Cortex of kidney (tissue), 1 donor: Measurements from ENCODE around the gene FBXO30.

Experiments
- DNase-seq: peaks from one replicate; lab custom pipeline; 2025; lab: John Stamatoyannopoulos, UW

Gene FBXO30

DNA sequence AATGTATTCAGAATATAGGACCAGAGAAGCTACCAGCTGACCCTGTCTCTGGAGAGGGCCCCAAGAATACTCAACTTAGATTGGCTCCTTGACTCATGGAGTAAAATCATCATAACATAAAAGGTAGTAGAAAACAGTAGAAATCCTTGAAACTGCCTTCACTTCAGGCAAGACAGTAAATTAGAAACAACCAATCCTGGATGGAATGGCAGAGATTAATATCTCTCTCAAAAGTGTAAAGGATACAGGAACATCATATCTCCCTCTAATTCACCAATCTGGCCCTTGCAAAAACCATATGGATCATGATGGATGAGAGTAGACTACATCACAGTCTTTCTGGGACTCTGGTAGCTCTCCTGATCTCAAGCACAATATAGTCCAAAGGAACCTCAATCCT lies 58.9 kb downstream of the FBXO30 start:
- no peak for DNase-seq

DNA sequence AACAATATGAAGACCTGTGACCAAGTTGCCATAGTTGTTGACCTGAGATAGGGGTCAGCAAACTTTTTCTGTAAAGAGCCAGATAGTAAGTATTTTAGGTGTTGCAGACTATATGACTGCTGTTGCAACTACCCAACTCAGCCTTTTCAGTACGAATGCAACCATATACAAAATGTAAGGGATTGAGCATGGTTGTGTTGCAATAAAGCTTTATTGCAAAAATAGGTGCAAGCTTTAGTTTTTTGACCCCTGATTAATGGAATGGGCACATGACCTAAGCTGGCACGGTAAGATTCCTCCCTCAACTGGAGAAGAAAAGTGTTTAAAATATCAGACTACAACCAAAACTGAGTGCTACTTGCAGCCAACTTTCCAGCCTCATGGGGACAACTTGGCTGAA lies 62.0 kb downstream of the FBXO30 start:
- no peak for DNase-seq

DNA sequence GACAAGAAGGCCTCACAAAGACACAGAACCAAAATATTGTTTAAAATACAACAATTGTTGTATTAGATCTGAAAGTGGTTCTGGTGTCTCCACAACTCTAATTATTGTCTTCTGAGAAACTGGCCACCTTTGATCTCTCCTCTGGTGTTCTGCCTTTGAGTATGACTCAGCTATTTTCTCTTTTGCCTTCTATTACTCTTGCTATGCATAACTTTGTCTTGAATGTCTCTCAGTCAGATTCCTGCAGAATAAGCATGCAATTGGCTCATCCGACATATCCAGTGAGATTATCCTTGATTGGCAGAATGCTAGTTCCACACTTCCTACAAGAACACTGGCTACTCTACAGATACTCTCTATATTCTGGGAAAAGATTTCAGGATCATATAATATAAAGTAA lies 65.0 kb downstream of the FBXO30 start:
- no peak for DNase-seq

DNA sequence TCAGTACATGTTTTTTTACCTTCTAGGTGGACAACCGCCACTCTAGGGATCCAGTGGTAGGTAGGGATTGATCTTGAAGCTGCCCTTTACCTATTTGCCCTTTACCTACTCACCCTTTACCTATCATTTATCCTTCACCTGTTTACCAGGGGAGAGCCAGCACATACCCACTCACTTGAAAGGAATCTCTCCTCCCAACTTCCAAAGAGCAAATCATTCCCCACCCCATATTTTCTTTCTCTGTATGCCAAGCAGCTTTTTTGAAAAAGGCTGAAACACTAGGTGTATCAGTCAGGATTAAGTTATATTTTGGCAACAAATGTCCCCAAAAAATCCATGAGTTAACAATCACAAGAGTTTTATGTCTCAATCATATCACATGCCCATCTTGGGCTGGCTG lies 68.7 kb downstream of the FBXO30 start:
- DNase-seq = no peak

DNA sequence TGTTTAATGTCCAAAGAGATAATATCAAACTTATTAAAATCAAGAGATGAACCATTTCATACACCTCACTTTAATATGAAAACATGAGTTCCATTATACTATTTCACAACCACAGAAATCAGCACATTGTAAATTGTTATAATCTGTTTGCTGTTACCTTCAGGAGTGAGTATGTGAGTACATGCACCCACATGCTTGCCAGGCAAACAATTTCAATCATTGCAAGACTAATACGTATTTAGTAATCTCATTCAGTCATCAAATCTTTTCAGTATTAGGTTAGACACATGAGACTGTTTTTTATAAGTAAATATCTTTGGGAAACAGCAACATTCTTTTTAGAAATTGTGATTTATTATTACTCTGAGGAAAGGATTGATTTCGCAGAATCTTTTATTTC lies 70.0 kb downstream of the FBXO30 start:
- DNase-seq = no peak
